ENCODE data around the gene ANO4.

DNA sequence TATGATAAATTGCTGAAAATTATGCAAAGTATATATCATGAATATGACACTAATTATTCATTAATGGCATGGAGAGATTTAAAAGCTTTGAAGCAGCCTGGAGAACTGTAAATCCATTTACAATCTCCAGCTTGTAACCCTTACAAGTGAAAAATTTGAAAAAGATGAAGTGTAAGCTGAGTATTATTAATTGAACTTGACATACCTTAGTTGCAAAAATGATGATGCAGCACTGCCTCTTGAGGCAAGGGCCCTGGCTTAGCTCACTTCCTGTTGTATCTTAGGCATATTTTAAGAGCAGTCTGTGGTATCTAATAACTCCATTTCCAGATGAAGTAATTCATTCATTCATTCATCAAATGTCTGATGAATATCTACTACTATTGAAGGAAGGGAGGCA lies 158.6 kb downstream of the ANO4 start:
- TF ChIP-seq, protein P1, sequence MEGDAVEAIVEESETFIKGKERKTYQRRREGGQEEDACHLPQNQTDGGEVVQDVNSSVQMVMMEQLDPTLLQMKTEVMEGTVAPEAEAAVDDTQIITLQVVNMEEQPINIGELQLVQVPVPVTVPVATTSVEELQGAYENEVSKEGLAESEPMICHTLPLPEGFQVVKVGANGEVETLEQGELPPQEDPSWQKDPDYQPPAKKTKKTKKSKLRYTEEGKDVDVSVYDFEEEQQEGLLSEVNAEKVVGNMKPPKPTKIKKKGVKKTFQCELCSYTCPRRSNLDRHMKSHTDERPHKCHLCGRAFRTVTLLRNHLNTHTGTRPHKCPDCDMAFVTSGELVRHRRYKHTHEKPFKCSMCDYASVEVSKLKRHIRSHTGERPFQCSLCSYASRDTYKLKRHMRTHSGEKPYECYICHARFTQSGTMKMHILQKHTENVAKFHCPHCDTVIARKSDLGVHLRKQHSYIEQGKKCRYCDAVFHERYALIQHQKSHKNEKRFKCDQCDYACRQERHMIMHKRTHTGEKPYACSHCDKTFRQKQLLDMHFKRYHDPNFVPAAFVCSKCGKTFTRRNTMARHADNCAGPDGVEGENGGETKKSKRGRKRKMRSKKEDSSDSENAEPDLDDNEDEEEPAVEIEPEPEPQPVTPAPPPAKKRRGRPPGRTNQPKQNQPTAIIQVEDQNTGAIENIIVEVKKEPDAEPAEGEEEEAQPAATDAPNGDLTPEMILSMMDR (IDR thresholded peaks at IDR 0.05), result no peak
- no peak for TF ChIP-seq ZFX (IDR thresholded peaks at IDR 0.05; ENCODE audit: borderline replicate concordance)
